Brain microvascular endothelial cell (primary cell): ENCODE data around the gene FLT3LG.
A peak's percentile ranks its signal among the peaks of the same experiment; 100 is the strongest.
"Not testable (repeated sequence)": the region's sequence is repeated elsewhere in the genome, so short reads cannot be mapped to it uniquely, and the experiment has no call there.

Experiments
- DNase-seq: peaks from one replicate; pipeline ENCODE4 v3.0.0-alpha.2; 2020
- H3K27ac ChIP-seq: fragments of 250-450 bp; sonication (Bioruptor Pico); 2 replicates; pipeline ENCODE4 v1.5.1; 2020; ENCODE audit warnings: mild to moderate bottlenecking, moderate library complexity
- H3K27me3 ChIP-seq: fragments of 250-450 bp; sonication (Bioruptor Pico); replicated peaks from 2 replicates; pipeline ENCODE4 v1.5.1; 2020; ENCODE audit warnings: mild to moderate bottlenecking
- H3K36me3 ChIP-seq: fragments of 250-450 bp; sonication (Bioruptor Pico); replicated peaks from 2 replicates; pipeline ENCODE4 v1.5.1; 2020; ENCODE audit warnings: mild to moderate bottlenecking
- H3K4me3 ChIP-seq: 2 replicates; pipeline ENCODE4 v1.5.1; 2011; ENCODE audit warnings: low read depth, mild to moderate bottlenecking, control low read depth, low read length, moderate library complexity
- CTCF ChIP-seq: IDR thresholded peaks from 2 replicates; pipeline ENCODE4 v1.5.1; 2011; ENCODE audit warnings: low read depth, mild to moderate bottlenecking, moderate library complexity, low read length, control low read depth, inconsistent platforms; ENCODE audit errors: missing control alignments
- in situ Hi-C: cut with HindIII; loops from 2 replicates; pipeline ENCODE4 v1.10.0; 2017; ENCODE audit warnings: low sequenced_read_pairs, low pct_ligation_motif_present

The FLT3LG gene

GRCh38 chr19:49442354-49442753, 31.7 kb upstream of the FLT3LG start:
- H3K4me3 ChIP-seq: no peak overlapping the region
- no peak for DNase-seq
- no peak for TF ChIP-seq CTCF
- no peaks in the 10 kb centered on the region for H3K36me3 ChIP-seq
- in situ Hi-C loops: no loop called here
- H3K27me3 ChIP-seq: peaks cover 44% of the 10 kb centered on the region
- no peak overlapping the region for H3K27ac ChIP-seq

GRCh38 chr19:49442771-49443365, 31.1 kb upstream of the FLT3LG start:
- DNase-seq: peak; percentile 87
- peak overlapping the region; percentile 66 for H3K4me3 ChIP-seq
- H3K27ac ChIP-seq: no peak overlapping the region
- no peak for TF ChIP-seq CTCF
- H3K27me3 ChIP-seq: peaks cover 42% of the 10 kb centered on the region
- in situ Hi-C loops: no loop called here
- no peaks in the 10 kb centered on the region for H3K36me3 ChIP-seq

DNA sequence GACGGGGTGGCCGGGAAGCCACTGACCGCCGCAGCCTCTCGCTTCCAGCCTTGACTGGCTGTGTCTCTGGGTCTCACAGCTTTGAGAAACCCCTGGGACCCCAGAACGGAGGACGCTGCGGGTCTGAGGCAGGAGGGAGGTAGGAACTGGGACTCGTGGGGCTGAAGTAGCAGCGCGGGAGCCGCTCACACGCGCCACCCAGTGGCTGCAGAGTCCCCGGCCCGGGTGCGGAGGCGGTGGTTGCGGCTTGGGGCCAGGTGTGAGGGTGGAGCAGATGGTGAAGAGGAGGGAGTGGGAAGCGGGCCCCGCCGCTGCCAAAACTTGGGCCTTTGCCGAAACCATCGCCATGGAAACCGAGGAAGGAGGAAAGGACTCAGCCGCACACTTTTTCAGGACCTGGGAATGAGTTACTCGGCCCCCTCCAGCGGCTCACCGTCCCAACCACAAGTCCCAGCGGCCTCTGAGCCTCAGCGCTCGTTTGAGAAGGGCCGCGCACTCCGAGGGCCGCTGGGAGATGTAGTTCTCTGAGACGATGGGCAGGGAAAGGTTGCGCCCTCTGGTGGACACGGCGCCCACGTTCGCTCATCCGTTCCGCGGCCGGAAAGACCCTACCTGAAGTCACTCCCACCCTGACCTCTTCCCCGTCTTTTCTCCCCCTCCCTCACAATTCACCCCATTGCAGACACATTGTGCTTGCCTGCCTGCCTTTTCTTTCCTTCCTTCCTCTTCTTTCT, 30.5 kb upstream of the FLT3LG start:
- H3K4me3 ChIP-seq: peak overlapping the region; percentile 66
- H3K27ac ChIP-seq: no peak overlapping the region
- in situ Hi-C loops: no loop called here
- peak; percentile 88 for DNase-seq
- no peaks in the 10 kb centered on the region for H3K36me3 ChIP-seq
- peak; percentile 89 for TF ChIP-seq CTCF
- H3K27me3 ChIP-seq: peaks cover 36% of the 10 kb centered on the region

- in situ Hi-C loops, DNase-seq, H3K36me3 ChIP-seq, H3K4me3 ChIP-seq, H3K27ac ChIP-seq: not testable (repeated sequence)
- peaks cover 29% of the 10 kb centered on the region for H3K27me3 ChIP-seq
Observed at GRCh38 chr19:49444100-49444700, 29.8 kb upstream of the FLT3LG start.

DNA sequence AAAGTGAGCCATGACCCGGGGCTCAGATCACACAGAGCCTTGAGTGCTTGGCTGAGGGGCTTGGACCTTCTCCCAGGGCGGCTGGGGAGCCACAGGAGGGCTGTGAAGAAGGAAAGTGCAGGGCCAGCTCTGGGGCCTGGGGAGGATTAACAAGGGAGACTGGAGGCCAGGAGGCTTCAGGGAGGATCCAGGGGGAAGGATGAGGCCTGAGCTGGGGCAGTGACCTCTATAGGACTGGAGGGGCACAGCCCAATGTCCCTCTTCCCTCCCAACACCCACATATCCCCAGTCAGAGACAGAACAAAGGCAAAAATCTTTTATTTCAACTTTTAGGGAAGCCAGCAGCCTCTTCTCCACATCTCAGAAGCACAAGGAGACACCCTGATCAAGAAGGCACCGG, 28.0 kb upstream of the FLT3LG start:
- TF ChIP-seq CTCF: no peak
- in situ Hi-C loops: no loop called here
- H3K36me3 ChIP-seq: no peaks in the 10 kb centered on the region

More for the DNA sequence above, 28.0 kb upstream of the FLT3LG start:
- no peak overlapping the region for H3K27ac ChIP-seq
- H3K27me3 ChIP-seq: peaks cover 13% of the 10 kb centered on the region
- no peak overlapping the region for H3K4me3 ChIP-seq
- no peak for DNase-seq
